Vagina (tissue), 2 donors: Measurements from ENCODE around the gene PSMC1.

ENCODE experiments used
- CTCF ChIP-seq, 3 experiments: fragments of 450-650 bp in 2 of 3; fragments of 200-600 bp in 1 of 3; sonication (generic) in 1 of 3; IDR thresholded peaks; one replicate each; pipeline ENCODE4 v1.5.1; 2017 to 2019; ENCODE audit warnings: antibody characterized with exemption in 3 of 3, mild to moderate bottlenecking in 2 of 3, moderate library complexity in 2 of 3
- POLR2A ChIP-seq, 2 donors: fragments of 450-650 bp; IDR thresholded peaks; one replicate each; pipeline ENCODE4 v1.6.1; 2017; ENCODE audit warnings: antibody characterized with exemption in 2 of 2, mild to moderate bottlenecking in 2 of 2, moderate library complexity in 2 of 2

- TF ChIP-seq CTCF (IDR thresholded peaks at IDR 0.05) (no peak), POLR2A (IDR thresholded peaks at IDR 0.05) (no peak)
These were observed 37.7 kb downstream of the PSMC1 start for GRCh38 chr14:90293766-90294730.
